ENCODE measurements around the gene AK1. TPM values are rescaled to one million over a fixed set of nuclear protein-coding genes. Genes with fewer than 3 reads are reported as not detected.

The AK1 gene
- total RNA-seq, 2 experiments from 2014 or later = 19.5 to 21.6 TPM

DNA sequence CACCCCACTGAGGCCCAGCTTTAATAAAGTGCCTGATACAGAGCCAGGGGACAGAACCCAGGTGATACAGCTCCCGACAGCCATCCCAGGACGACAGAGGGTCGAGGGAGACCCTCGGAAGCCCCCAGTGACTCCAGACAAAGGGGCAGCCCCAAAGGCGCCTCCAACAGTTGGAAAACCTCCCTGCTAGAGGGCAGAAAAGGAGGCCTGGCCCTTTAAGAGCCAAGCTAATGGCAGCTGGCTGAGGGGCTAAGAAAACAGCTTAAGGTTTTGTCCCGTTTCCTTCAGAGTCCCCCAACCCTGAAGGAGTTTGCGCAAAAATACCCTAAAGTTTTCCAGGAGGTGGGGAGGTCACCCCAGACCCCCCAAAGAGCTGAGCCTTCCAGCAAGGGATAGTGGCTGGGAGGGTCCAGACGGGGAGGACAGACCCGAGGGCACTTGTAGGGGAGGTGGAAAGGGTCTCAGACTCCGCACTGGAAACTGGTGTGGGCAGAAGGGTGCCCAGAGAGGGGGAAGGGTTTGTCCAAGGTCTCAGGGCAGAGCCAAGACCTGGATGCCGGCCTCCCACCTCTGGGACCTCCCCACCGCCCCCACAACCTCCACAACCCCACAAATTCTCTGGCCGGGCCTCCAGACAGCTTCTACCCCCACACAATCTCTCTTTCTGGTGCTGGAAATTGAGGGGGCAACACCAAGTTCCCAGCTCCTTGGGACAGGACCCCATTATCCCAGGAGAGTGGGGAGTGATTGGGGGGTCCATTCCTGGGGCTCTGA lies 8.2 kb upstream of the AK1 start:
- no peaks in the 10 kb centered on the region for H3K9me2 ChIP-seq (ENCODE audit: insufficient read depth, low read length)
- intact Hi-C loops (cut with micrococcal nuclease; ENCODE audit: unreplicated experiment) = no loop called here
- peaks cover 54% of the 10 kb centered on the region for H3K36me3 ChIP-seq (ENCODE audit: insufficient read depth, low read length)
- no peak overlapping the region for H3K4me3 ChIP-seq (ENCODE audit: low read depth, low read length, poor library complexity, severe bottlenecking)
- H3K9me3 ChIP-seq (ENCODE audit: low read length) = no peaks in the 10 kb centered on the region
- no peak for DNase-seq (ENCODE audit: low spot score)
- H3K79me2 ChIP-seq (ENCODE audit: insufficient read depth, low read depth, low read length) = no peaks in the 10 kb centered on the region
- no peak overlapping the region for H3K4me2 ChIP-seq (ENCODE audit: low read length)
- no peak overlapping the region for H2AFZ ChIP-seq (ENCODE audit: low read length)
- H3K4me1 ChIP-seq (ENCODE audit: insufficient read depth, low read length, poor library complexity, severe bottlenecking) = peaks cover 16% of the 10 kb centered on the region
- no TSS peak for BruUV-seq (replicated peaks)
- CTCF ChIA-PET (ENCODE audit: unreplicated experiment) = no interaction called here
- no peak overlapping the region for H3K27ac ChIP-seq (ENCODE audit: low read depth, low read length, poor library complexity, severe bottlenecking)
- POLR2A ChIA-PET = no interaction called here
- H4K20me1 ChIP-seq (ENCODE audit: insufficient read depth, low read length) = no peaks in the 10 kb centered on the region
- TF ChIP-seq CTCF (conservative IDR thresholded peaks at IDR 0.05; ENCODE audit: low read length) = no peak
- TF ChIP-seq EZH2phosphoT487 (IDR thresholded peaks at IDR 0.05; ENCODE audit: borderline replicate concordance, low read depth, low read length) = no peak

DNA sequence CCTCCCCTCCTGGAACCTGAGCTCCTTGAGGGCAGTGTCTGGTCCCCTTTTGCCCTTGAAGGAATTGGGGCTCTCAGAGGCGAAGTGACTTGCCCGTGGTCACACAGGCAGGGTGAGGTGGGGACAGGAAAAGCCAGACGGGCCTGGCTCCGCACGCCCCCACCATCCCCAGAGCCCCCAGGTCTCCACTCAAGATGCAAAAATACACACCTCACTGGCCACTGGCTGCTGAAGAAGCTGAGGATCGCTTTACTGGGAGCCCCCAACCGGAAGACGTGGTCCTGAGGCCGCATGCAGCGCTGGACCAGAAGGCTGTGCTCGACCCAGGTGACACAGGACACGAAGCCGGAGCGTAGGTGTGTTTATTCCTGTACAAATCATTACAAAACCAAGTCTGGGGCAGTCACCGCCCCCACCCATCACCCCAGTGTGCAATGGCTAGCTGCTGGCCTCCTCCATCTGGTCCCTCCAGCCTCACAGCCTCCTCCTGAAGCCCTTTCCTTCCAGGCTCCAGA lies 7.6 kb upstream of the AK1 start:
- ChIA-PET CTCF (ENCODE audit: unreplicated experiment) (interaction anchor here (0.6 kb wide), 1 partner anchor 12 kb away, joined by 9 read pairs; no protein-coding TSS in a partner anchor), POLR2A (no interaction called here)
- intact Hi-C loops (cut with micrococcal nuclease; ENCODE audit: unreplicated experiment) = no loop called here

More for the DNA sequence above, 7.6 kb upstream of the AK1 start:
- Histone ChIP-seq H3K4me2 (ENCODE audit: low read length) (no peak overlapping the region), H4K20me1 (ENCODE audit: insufficient read depth, low read length) (no peaks in the 10 kb centered on the region), H3K79me2 (ENCODE audit: insufficient read depth, low read depth, low read length) (no peaks in the 10 kb centered on the region), H3K4me3 (ENCODE audit: low read depth, low read length, poor library complexity, severe bottlenecking) (no peak overlapping the region), H3K4me1 (ENCODE audit: insufficient read depth, low read length, poor library complexity, severe bottlenecking) (peaks cover 23% of the 10 kb centered on the region), H2AFZ (ENCODE audit: low read length) (no peak overlapping the region), H3K9me2 (ENCODE audit: insufficient read depth, low read length) (no peaks in the 10 kb centered on the region), H3K9me3 (ENCODE audit: low read length) (no peaks in the 10 kb centered on the region), H3K27ac (ENCODE audit: low read depth, low read length, poor library complexity, severe bottlenecking) (no peak overlapping the region), H3K36me3 (ENCODE audit: insufficient read depth, low read length) (peaks cover 47% of the 10 kb centered on the region)
- no peak for DNase-seq (ENCODE audit: low spot score)
- TF ChIP-seq CTCF (conservative IDR thresholded peaks at IDR 0.05; ENCODE audit: low read length) = no peak
- TF ChIP-seq EZH2phosphoT487 (IDR thresholded peaks at IDR 0.05; ENCODE audit: borderline replicate concordance, low read depth, low read length) = no peak
- no TSS peak for BruUV-seq (replicated peaks)

Measured in OCI-LY7 (cell line).